K562 (cell line): ENCODE data around the gene IMMP2L. TPM values are rescaled to one million over a fixed set of nuclear protein-coding genes. Genes with fewer than 3 reads are reported as not detected.

Experiments used
- ATAC-seq: fragments of 200-7000 bp; cut with Tn5 transposase; 3 replicates; pipeline ENCODE4 v1.9.1; 2020; ENCODE audit warnings: moderate library complexity
- BruUV-seq: library from RNA; stranded (reverse); fragments of 400-500 nt; replicated peaks from 2 replicates; lab custom pipeline; 2021; lab: Mats Ljungman, UMichigan
- CTCF ChIA-PET: fragments of 300-600 bp; formaldehyde crosslinking; extraction: SDS; loops from one replicate; lab custom pipeline; 2021; ENCODE audit warnings: low intra/inter-chr PET ratio; lab: Yijun Ruan, JAX
- POLR2A ChIA-PET: fragments of 300-600, 350-650 bp; sonication (Branson Sonifier 250); formaldehyde crosslinking; extraction: SDS; loops from one replicate; lab custom pipeline; 2021; ENCODE audit warnings: antibody characterized with exemption, inconsistent platforms; lab: Yijun Ruan, JAX
- DNase-seq, 4 experiments: peaks; one replicate each; pipeline versions ENCODE4 v3.0.0 to v3.0.0-alpha.2; 2011 to 2018; ENCODE audit warnings: low spot score in 3 of 4, mixed read lengths in 3 of 4; ENCODE audit errors: extremely low read depth in 1 of 4
- FAIRE-seq: peaks from 2 replicates; lab custom pipeline; 2011; peaks lifted over from hg19 to GRCh38; lab: Jason Lieb, UNC
- H2AFZ ChIP-seq: 2 replicates; pipeline ENCODE4 v1.6.0; 2011; ENCODE audit warnings: low read depth, low read length, control low read depth, inconsistent platforms
- H3K27ac ChIP-seq: fragments of 200-600 bp; 3 replicates; pipeline ENCODE4 v1.8.0; 2011; ENCODE audit warnings: low read depth, mild to moderate bottlenecking, control low read depth, inconsistent platforms, low read length, moderate library complexity, mixed read lengths; ENCODE audit errors: extremely low read depth
- H3K27me3 ChIP-seq, 2 experiments: fragments of 300-600 bp in 1 of 2; 2 replicates in 1 of 2; 3 replicates in 1 of 2; pipeline versions ENCODE4 v1.6.0 to v1.8.0; 2011; ENCODE audit warnings: inconsistent platforms in 2 of 2, low read length in 2 of 2, mild to moderate bottlenecking in 1 of 2, mixed read lengths in 1 of 2, moderate library complexity in 1 of 2; ENCODE audit not compliant: control insufficient read depth in 2 of 2, insufficient read depth in 2 of 2
- H3K36me3 ChIP-seq: fragments of 300-600 bp; 3 replicates; pipeline ENCODE4 v1.8.0; 2011; ENCODE audit warnings: mild to moderate bottlenecking, low read length, inconsistent platforms; ENCODE audit not compliant: control insufficient read depth, insufficient read depth
- H3K4me1 ChIP-seq, 2 experiments: fragments of 200-600 bp in 1 of 2; replicated peaks in 1 of 2; 2 replicates in 1 of 2; 3 replicates in 1 of 2; pipeline versions ENCODE4 v1.5.1 to v1.8.0; 2011; ENCODE audit warnings: inconsistent platforms in 2 of 2, low read length in 2 of 2, mild to moderate bottlenecking in 1 of 2, mixed read lengths in 1 of 2, moderate library complexity in 1 of 2; ENCODE audit not compliant: control insufficient read depth in 2 of 2, insufficient read depth in 2 of 2
- H3K4me2 ChIP-seq: 2 replicates; pipeline ENCODE4 v1.6.1; 2011; ENCODE audit warnings: low read length, control low read depth, inconsistent platforms, mixed read lengths; ENCODE audit not compliant: insufficient read depth
- H3K4me3 ChIP-seq: fragments of 200-600 bp; sonication (generic), shearing (Covaris generic); 2 replicates; pipeline ENCODE4 v1.5.1; 2016; ENCODE audit warnings: control low read depth, inconsistent platforms
- H3K79me2 ChIP-seq: fragments of 200-600 bp; 3 replicates; pipeline ENCODE4 v1.8.0; 2011; ENCODE audit warnings: low read length, inconsistent platforms; ENCODE audit not compliant: control insufficient read depth, insufficient read depth
- H3K9ac ChIP-seq, 2 experiments: 2 replicates each; pipeline versions ENCODE4 v1.6.0 to v1.6.1; 2011; ENCODE audit warnings: low read depth in 2 of 2, low read length in 2 of 2, control low read depth in 1 of 2, inconsistent platforms in 1 of 2, mild to moderate bottlenecking in 1 of 2, mixed read lengths in 1 of 2; ENCODE audit not compliant: insufficient read depth in 1 of 2
- H3K9me1 ChIP-seq: one replicate; pipeline ENCODE4 v1.6.0; 2011; ENCODE audit warnings: inconsistent platforms, mild to moderate bottlenecking, low read length, moderate library complexity; ENCODE audit not compliant: control insufficient read depth, insufficient read depth
- H3K9me3 ChIP-seq: replicated peaks from 2 replicates; pipeline ENCODE4 v1.5.1; 2011; ENCODE audit warnings: low read depth, low read length, inconsistent platforms; ENCODE audit not compliant: control insufficient read depth, insufficient read depth
- H4K20me1 ChIP-seq: replicated peaks from 2 replicates; pipeline ENCODE4 v1.6.1; 2011; ENCODE audit warnings: low read length, inconsistent platforms, mixed read lengths; ENCODE audit not compliant: control insufficient read depth, insufficient read depth
- MTA2 ChIP-seq: fragments of 450-650 bp; IDR thresholded peaks from 2 replicates; pipeline ENCODE4 v1.6.1; 2016; ENCODE audit warnings: low read depth
- PRMT5 ChIP-seq: sonication (generic); formaldehyde crosslinking; IDR thresholded peaks from 2 replicates; pipeline ENCODE4 v1.5.0; 2020; ENCODE audit warnings: missing genetic modification reagents
- SRSF7 ChIP-seq: fragments of 200-400 bp; formaldehyde crosslinking; optimal IDR thresholded peaks from 2 replicates; pipeline ENCODE3; 2017; ENCODE audit warnings: mild to moderate bottlenecking, low read depth, low read length
- ZNF695 ChIP-seq: fragments of 450-650 bp; formaldehyde crosslinking; IDR thresholded peaks from 2 replicates; pipeline ENCODE4 v1.4.0; 2020; ENCODE audit warnings: mild to moderate bottlenecking, moderate library complexity
- WGBS: fragments of 100-300 bp; shearing (Covaris generic); methylation state at CpG from one replicate; pipeline ENCODE4 v1.1.6; 2016; ENCODE audit warnings: low coverage, mixed read lengths; ENCODE audit not compliant: insufficient coverage; ENCODE audit errors: missing lambda C conversion rate; 5-methylcytosine and 5-hydroxymethylcytosine counted together
- in situ Hi-C: fragments of 300-500 bp; cut with MboI; formaldehyde crosslinking; loops from 4 replicates; pipeline ENCODE4 v1.15.0; 2018; ENCODE audit warnings: inconsistent platforms, mixed read lengths
- intact Hi-C: fragments of 100-400 bp; cut with micrococcal nuclease; formaldehyde crosslinking; loops from 2 replicates; pipeline ENCODE4 v1.14.2; 2022
- polyA plus RNA-seq, 8 experiments: library from polyadenylated mRNA; depleted of rRNA in 4 of 8; stranded (reverse) in 5 of 8; unstranded in 3 of 8; fragments of >200 nt; fragmentation: Nextera tagmentation in 2 of 8; fragmentation: Illumina TruSeq in 1 of 8; extraction: Ambion mirVana in 2 of 8; extraction: Trizol in 1 of 8; gene quantifications; 2 replicates each; pipeline versions ENCODE4 v1.2.1 to v1.2.3, GENCODE V29; 2011 to 2014; ENCODE audit warnings: inconsistent platforms in 1 of 8, missing spikeins in 1 of 8
- total RNA-seq, 7 experiments: library from RNA; depleted of rRNA in 6 of 7; stranded (reverse); fragments of >200 nt in 6 of 7; fragmentation: Illumina TruSeq in 2 of 7; extraction: Trizol in 2 of 7; gene quantifications; 2 replicates each; pipeline versions ENCODE4 v1.2.1 to v1.2.3, GENCODE V29; 2011 to 2021; ENCODE audit warnings: low replicate concordance in 1 of 7
- TF ChIP-seq, protein P1 (sequence below): sonication (generic); formaldehyde crosslinking; IDR thresholded peaks from 2 replicates; pipeline ENCODE4 v1.9.0; 2022; ENCODE audit warnings: mild to moderate bottlenecking, missing genetic modification reagents
- TF ChIP-seq, protein P2 (sequence below): fragments of 250-450 bp; sonication (Bioruptor Pico); IDR thresholded peaks from 2 replicates; pipeline ENCODE4 v1.5.0; 2022; ENCODE audit warnings: mild to moderate bottlenecking

IMMP2L gene
- total and polyA plus RNA-seq, 9 of the 15 experiments (the other 6 are each of a cell fraction or from before 2014, with no cell fraction given), result 29.7 to 116 (median 53.0) TPM

- 21% methylated on average over 3 of the region's 3 CpGs for WGBS
- Histone ChIP-seq H3K27ac (no peak overlapping the region), H3K4me1 (no peaks in the 10 kb centered on the region), H3K4me3 (no peak overlapping the region), H3K9me3 (no peaks in the 10 kb centered on the region), H4K20me1 (no peaks in the 10 kb centered on the region), H3K4me2 (no peak overlapping the region), H3K27me3 (no peaks in the 10 kb centered on the region), H3K9me1 (no peaks in the 10 kb centered on the region), H2AFZ (no peak overlapping the region), H3K36me3 (no peaks in the 10 kb centered on the region), H3K9ac (no peak overlapping the region), H3K79me2 (no peaks in the 10 kb centered on the region)
- ChIA-PET POLR2A (no interaction called here), CTCF (no interaction called here)
- FAIRE-seq (peak; percentile 37), ATAC-seq (peak; percentile 28; the same call in 2 of the 3 replicates), DNase-seq (no peak)
- no peak for TF ChIP-seq SRSF7
- no peak for TF ChIP-seq MTA2
- TF ChIP-seq, protein P1, sequence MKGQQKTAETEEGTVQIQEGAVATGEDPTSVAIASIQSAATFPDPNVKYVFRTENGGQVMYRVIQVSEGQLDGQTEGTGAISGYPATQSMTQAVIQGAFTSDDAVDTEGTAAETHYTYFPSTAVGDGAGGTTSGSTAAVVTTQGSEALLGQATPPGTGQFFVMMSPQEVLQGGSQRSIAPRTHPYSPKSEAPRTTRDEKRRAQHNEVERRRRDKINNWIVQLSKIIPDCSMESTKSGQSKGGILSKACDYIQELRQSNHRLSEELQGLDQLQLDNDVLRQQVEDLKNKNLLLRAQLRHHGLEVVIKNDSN (CRISPR knock-in tag), result no peak
- TF ChIP-seq, protein P2, sequence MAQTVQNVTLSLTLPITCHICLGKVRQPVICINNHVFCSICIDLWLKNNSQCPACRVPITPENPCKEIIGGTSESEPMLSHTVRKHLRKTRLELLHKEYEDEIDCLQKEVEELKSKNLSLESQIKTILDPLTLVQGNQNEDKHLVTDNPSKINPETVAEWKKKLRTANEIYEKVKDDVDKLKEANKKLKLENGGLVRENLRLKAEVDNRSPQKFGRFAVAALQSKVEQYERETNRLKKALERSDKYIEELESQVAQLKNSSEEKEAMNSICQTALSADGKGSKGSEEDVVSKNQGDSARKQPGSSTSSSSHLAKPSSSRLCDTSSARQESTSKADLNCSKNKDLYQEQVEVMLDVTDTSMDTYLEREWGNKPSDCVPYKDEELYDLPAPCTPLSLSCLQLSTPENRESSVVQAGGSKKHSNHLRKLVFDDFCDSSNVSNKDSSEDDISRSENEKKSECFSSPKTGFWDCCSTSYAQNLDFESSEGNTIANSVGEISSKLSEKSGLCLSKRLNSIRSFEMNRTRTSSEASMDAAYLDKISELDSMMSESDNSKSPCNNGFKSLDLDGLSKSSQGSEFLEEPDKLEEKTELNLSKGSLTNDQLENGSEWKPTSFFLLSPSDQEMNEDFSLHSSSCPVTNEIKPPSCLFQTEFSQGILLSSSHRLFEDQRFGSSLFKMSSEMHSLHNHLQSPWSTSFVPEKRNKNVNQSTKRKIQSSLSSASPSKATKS, result no peak
- no peak for TF ChIP-seq PRMT5
- TF ChIP-seq ZNF695 (CRISPR knock-in tag), result no peak
- no TSS peak for BruUV-seq
- in situ Hi-C loops (no loop called here), intact Hi-C loops (no loop called here)
Measured at GRCh38 chr7:110772615-110773014, 789.7 kb downstream of the IMMP2L start.
